Measurements from ENCODE around the gene ELSPBP1. TPM values are rescaled to one million over a fixed set of nuclear protein-coding genes. Genes with fewer than 3 reads are reported as not detected.
"Not testable (repeated sequence)": the region's sequence is repeated elsewhere in the genome, so short reads cannot be mapped to it uniquely, and the experiment has no call there.

ELSPBP1 gene
- not detected in 2 replicates for polyA plus RNA-seq (2011; rRNA removed)
- polyA minus RNA-seq (2011; rRNA and poly(A)+ RNA removed) = not detected in 2 replicates

DNA sequence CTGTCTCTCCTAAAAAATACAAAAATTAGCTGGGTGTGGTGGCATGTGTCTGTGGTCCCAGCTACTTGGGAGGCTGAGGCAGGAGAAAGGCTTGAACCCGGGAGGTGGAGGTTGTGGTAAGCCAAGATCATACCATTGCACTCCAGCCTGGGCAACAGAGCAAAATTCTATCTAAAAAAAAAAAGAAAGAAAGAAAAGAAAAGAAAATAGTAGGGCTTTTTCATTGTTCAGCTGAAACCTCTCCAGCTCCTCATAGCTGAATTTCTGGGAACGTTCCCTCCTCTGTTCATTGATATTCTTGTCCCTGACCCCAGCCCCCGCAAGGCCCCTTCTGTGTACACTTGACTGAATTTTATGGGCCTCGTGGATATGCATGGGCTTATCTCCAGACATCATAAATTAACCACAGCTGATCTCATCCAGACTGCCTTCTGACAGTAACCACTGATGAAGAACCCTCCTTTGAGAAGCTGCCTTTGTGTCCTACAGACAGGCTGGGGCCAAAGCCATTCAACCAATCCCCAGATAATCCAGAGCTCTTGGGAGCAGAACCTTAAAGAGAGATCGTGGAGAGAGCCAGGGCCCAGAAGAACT lies at the start of gene ELSPBP1:
Gene ELSPBP1, plus strand, starts transcription at position 424 of the 594 bp plus-strand sequence. CDS start 14,036 bp downstream, outside the sequence.
- TF ChIP-seq CTCF (IDR thresholded peaks at IDR 0.05; ENCODE audit: insufficient read depth, low read depth, low read length) = no peak
- ChIA-PET CTCF (interaction anchor here (1.0 kb wide), 1 partner anchor 31 kb away, joined by 3 read pairs; no protein-coding TSS in a partner anchor), POLR2A (no interaction called here)
- Histone ChIP-seq H3K27me3 (ENCODE audit: control insufficient read depth, insufficient read depth, low read length) (peaks cover 6% of the 10 kb centered on the region), H3K4me3 (ENCODE audit: low read depth, low read length) (no peak within 1 kb of the TSS), H3K36me3 (ENCODE audit: control insufficient read depth, insufficient read depth, low read length) (no peaks in the 10 kb centered on the region)
- DNase-seq (ENCODE audit: low read depth) = no peak

DNA sequence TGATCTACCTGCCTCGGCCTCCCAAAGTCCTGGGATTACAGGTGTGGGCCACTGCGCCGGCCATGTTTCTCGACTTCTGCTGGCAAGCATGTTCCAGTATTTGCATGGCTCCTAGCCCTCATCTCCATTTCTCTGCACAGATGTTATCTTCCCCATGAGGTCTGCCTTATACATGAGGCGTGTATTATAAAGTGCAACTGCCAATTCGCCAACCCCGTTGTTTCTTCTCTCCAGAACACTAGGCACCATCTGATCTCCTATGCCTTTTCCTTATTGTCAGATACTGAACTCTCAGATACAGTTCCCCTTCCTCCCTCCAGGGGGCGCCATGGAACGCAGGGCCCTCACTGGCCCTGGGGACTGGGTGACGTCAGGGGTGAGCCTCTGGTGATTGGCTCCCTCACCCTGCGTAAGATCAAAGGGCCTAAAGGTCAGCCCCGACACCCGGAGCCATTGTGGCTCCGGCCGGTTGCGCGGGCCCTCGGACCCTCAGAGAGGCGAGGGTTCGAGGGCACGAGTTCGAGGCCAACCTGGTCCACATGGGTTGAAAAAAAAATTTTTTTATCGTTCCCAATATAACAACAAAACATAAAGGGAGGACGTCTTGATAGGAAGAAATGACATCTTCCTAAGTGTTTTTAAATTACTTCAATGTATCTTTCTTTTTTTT lies 44.4 kb upstream of the ELSPBP1 start:
- H3K36me3 ChIP-seq (ENCODE audit: control insufficient read depth, insufficient read depth, low read length); DNase-seq (ENCODE audit: low read depth); CTCF ChIA-PET; POLR2A ChIA-PET; H3K4me3 ChIP-seq (ENCODE audit: low read depth, low read length); H3K27me3 ChIP-seq (ENCODE audit: control insufficient read depth, insufficient read depth, low read length): not testable (repeated sequence)
- peak; percentile 30 for TF ChIP-seq CTCF (IDR thresholded peaks at IDR 0.05; ENCODE audit: insufficient read depth, low read depth, low read length)

GRCh38 chr19:47952132-47952531 lies 42.3 kb upstream of the ELSPBP1 start:
- H3K27me3 ChIP-seq (ENCODE audit: control insufficient read depth, insufficient read depth, low read length); H3K36me3 ChIP-seq (ENCODE audit: control insufficient read depth, insufficient read depth, low read length); CTCF ChIA-PET; DNase-seq (ENCODE audit: low read depth); POLR2A ChIA-PET; H3K4me3 ChIP-seq (ENCODE audit: low read depth, low read length): not testable (repeated sequence)

DNA sequence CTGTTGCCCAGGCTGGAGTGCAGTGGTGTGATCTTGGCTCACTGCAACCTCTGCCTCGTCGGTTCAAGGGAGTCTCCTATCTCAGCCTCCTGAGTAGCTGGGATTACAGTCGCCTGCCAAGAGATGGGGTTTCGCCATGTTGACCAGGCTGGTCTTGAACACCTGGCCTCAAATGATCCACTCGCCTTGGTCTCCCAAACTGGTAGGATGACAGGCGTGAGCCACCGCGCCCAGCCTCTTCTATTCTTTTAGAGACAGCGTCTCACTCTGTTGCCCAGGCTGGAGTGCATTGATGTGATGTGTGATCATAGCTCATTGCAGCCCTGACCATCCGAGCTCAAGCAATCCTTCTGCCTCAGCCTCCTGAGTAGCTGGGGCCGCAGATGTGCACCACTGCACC lies 38.5 kb upstream of the ELSPBP1 start:
- H3K27me3 ChIP-seq (ENCODE audit: control insufficient read depth, insufficient read depth, low read length); DNase-seq (ENCODE audit: low read depth); H3K4me3 ChIP-seq (ENCODE audit: low read depth, low read length); CTCF ChIA-PET; H3K36me3 ChIP-seq (ENCODE audit: control insufficient read depth, insufficient read depth, low read length); POLR2A ChIA-PET: not testable (repeated sequence)

DNA sequence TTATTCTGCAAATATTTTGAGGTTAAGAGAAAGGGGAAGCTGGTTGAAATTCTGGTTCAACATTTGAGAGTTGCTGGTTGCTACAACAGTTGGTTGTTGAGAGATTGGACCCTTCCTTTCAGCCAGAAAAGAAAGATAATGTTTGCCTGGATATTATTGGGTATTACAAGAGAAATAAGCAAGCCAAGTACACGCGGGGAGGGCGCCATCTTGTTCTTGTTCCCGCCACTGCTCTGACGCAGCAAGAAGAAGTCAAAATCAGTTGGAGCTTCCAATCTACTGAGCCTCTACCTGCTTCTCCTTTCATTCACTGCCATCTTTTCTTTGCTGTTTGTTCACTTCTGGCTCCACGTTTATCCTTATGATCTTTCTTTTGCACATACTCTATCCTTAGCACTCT lies 20.9 kb upstream of the ELSPBP1 start:
- Histone ChIP-seq H3K27me3 (ENCODE audit: control insufficient read depth, insufficient read depth, low read length) (peaks cover 4% of the 10 kb centered on the region), H3K36me3 (ENCODE audit: control insufficient read depth, insufficient read depth, low read length) (no peaks in the 10 kb centered on the region), H3K4me3 (ENCODE audit: low read depth, low read length) (no peak overlapping the region)
- TF ChIP-seq CTCF (IDR thresholded peaks at IDR 0.05; ENCODE audit: insufficient read depth, low read depth, low read length) = no peak
- ChIA-PET POLR2A (no interaction called here), CTCF (no interaction called here)
- no peak for DNase-seq (ENCODE audit: low read depth)

GRCh38 chr19:47991191-47991808 lies 3.1 kb upstream of the ELSPBP1 start:
- H3K36me3 ChIP-seq (ENCODE audit: control insufficient read depth, insufficient read depth, low read length) = no peaks in the 10 kb centered on the region
- CTCF ChIA-PET = no interaction called here
- peaks cover 10% of the 10 kb centered on the region for H3K27me3 ChIP-seq (ENCODE audit: control insufficient read depth, insufficient read depth, low read length)
- no peak for TF ChIP-seq CTCF (IDR thresholded peaks at IDR 0.05; ENCODE audit: insufficient read depth, low read depth, low read length)
- POLR2A ChIA-PET = no interaction called here
- no peak overlapping the region for H3K4me3 ChIP-seq (ENCODE audit: low read depth, low read length)
- DNase-seq (ENCODE audit: low read depth) = no peak
